Gastrocnemius medialis (tissue), 4 donors: ENCODE data around the gene CEP112.

Experiments used
- POLR2A ChIP-seq, 2 donors: fragments of 450-650 bp; IDR thresholded peaks; one replicate each; pipeline ENCODE4 v1.6.1; 2017; ENCODE audit warnings: antibody characterized with exemption in 2 of 2, mild to moderate bottlenecking in 2 of 2, moderate library complexity in 2 of 2
- TF ChIP-seq, protein P1 (sequence below), 5 experiments: fragments of 450-650 bp in 3 of 5; fragments of 200-600 bp in 2 of 5; sonication (generic) in 2 of 5; IDR thresholded peaks in 4 of 5; conservative IDR thresholded peaks in 1 of 5; 1 replicate in 4 of 5; 2 replicates in 1 of 5; pipeline ENCODE4 v1.5.1; 2016 to 2019; ENCODE audit warnings: antibody characterized with exemption in 5 of 5, mild to moderate bottlenecking in 3 of 5, moderate library complexity in 3 of 5

DNA sequence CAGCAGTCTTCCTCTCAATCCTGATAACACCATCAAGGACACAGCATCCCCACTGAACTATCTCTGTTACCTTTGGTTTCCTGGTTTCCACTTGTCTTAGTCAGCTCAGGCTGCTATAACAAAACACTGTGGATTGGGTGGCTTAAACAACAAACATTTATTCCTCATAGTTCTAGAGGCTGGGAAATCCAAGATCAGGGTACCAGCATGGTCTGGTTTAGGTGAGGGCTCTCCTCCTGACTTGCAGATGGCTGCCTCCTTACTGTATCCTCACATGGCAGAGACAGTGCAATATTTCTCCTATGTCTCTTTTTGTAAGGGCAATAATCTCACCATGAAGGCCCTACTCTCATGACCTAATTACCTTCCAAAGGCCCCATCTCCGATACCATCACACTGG, 527.2 kb downstream of the CEP112 start:
- TF ChIP-seq, protein P1, sequence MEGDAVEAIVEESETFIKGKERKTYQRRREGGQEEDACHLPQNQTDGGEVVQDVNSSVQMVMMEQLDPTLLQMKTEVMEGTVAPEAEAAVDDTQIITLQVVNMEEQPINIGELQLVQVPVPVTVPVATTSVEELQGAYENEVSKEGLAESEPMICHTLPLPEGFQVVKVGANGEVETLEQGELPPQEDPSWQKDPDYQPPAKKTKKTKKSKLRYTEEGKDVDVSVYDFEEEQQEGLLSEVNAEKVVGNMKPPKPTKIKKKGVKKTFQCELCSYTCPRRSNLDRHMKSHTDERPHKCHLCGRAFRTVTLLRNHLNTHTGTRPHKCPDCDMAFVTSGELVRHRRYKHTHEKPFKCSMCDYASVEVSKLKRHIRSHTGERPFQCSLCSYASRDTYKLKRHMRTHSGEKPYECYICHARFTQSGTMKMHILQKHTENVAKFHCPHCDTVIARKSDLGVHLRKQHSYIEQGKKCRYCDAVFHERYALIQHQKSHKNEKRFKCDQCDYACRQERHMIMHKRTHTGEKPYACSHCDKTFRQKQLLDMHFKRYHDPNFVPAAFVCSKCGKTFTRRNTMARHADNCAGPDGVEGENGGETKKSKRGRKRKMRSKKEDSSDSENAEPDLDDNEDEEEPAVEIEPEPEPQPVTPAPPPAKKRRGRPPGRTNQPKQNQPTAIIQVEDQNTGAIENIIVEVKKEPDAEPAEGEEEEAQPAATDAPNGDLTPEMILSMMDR (IDR thresholded peaks at IDR 0.05 in 4 of 5, conservative IDR thresholded peaks at IDR 0.05 in 1 of 5) = no peak
- TF ChIP-seq POLR2A (IDR thresholded peaks at IDR 0.05) = no peak
